Activated CD8-positive, alpha-beta memory T cell treated with anti-CD3 and anti-CD28 coated beads, Interleukin-2, amount 50 U/mL, for 1 hour (primary cell): ENCODE results near the gene CFAP92.
A peak's percentile ranks its signal among the peaks of the same experiment; 100 is the strongest.

Experiments used
- DNase-seq: peaks from one replicate; pipeline ENCODE4 v3.0.0-alpha.2; 2020; ENCODE audit errors: extremely low read depth

Gene CFAP92

GRCh38 chr3:129026728-129027543 lies 33.1 kb upstream of the CFAP92 start:
- DNase-seq, result peak; percentile 74

GRCh38 chr3:129025691-129026435 lies 32.0 kb upstream of the CFAP92 start:
- no peak for DNase-seq

GRCh38 chr3:129025108-129025507 lies 31.2 kb upstream of the CFAP92 start:
- DNase-seq, result no peak

GRCh38 chr3:129023909-129024308 lies 30.0 kb upstream of the CFAP92 start:
- DNase-seq, result no peak

DNA sequence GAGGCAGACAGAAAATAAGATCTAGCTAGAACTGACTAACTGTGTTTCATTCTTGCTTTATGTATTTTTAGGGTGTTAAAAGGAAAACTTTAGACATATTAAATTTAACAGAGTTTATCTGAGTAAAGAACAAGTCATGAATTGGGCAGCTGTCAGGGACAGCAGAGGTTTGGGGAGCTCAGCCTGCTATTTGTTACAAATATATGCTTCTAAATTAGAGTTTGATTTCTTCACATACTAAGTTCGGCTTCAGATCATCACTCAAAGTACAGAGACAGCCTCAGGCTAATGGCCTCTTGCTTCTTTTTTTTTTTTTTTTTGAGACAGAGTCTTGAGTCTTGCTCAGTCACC lies 29.1 kb upstream of the CFAP92 start:
- no peak for DNase-seq

GRCh38 chr3:129022114-129023007 lies 28.5 kb upstream of the CFAP92 start:
- DNase-seq, result no peak

GRCh38 chr3:129021140-129021551 lies 27.3 kb upstream of the CFAP92 start:
- no peak for DNase-seq

GRCh38 chr3:129020691-129021090 lies 26.8 kb upstream of the CFAP92 start:
- no peak for DNase-seq

DNA sequence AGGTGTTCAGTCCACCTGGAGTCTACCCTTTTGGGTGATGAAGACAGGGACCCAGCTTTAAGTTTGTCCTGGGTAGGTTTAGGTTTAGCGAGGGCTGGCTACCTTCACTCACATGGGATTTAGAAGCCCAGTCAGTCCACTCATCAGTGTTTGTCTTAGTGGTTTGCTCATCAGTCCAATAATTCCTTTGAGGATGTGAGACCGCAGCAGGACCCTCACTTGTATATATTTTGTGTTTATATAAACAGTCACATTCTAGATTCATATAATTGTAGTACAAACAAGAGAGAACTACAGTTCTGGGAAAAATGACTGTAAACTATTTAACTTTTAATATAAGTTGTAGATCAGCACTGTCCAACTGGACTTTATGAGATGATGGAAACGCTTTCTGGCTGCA lies 25.4 kb upstream of the CFAP92 start:
- DNase-seq, result no peak

DNA sequence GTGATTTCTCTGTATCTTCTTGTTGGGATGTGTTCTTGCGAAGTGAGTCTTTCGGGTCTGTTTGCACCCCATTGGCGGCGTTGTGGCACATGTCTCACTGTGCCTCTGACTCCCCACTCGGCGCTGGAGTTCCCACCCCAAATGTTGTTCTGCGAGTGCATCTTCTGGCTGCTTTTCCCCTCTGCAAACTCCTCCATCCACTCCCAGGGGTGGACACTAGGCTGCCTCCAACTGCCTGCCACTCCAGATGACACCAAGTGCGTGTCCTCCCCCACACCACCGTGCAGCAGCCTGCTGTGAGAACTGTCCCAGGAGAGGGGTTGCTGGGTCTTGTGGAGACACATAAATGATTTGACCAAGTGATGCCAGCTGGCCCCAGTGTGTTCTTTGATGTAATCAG lies 24.9 kb upstream of the CFAP92 start:
- DNase-seq, result no peak

GRCh38 chr3:129018271-129018670 lies 24.4 kb upstream of the CFAP92 start:
- DNase-seq, result no peak

DNA sequence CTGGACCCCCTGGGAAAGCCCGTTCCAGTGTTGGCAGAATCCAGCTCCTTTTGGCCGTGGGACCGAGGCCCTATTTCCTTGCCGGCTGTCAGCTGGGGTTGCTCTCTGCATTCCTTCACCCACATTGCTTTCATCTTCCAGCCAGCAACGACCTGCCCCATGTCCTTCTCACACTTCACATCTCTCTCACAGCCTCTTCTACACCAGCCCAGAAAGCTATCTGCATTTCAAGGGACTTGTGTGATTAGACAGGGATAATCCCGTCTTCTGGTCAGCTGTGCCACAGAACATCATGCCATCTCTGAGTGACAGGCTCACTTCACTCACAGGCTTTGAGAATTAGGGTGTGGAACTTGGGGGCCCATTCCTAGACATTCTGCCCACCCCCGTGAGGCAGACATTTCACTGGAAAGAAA lies 23.6 kb upstream of the CFAP92 start:
- DNase-seq, result no peak

- no peak for DNase-seq
Measured at GRCh38 chr3:129016720-129017483, 23.0 kb upstream of the CFAP92 start.

GRCh38 chr3:129016356-129016719 lies 22.5 kb upstream of the CFAP92 start:
- peak; percentile 36 for DNase-seq

GRCh38 chr3:129015388-129016105 lies 21.7 kb upstream of the CFAP92 start:
- no peak for DNase-seq

DNA sequence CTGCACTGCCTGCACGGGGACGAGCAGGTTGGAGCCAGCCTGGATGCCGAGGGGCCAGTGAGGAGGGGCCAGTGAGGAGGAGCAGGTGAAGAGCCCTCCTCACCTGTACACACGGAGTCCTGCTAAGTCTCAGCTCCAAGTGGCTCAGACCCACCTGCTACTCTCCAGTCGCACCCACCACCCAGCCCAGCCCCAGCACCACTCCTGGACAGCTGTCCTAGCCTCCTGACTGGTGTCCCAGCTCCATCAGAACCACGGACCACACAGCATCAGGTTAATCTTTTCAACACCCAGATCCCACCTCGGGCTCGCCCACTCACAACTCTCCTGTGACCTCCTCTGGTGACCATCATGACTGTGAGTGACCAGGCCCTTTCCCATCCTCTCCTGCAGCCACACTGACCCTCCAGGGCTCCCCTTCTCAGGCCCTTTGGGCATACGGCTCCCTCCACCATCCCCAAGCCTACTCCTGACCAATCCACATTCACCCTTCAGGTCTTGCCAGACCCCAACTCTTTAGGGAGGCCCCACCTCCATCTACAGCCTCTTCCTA lies 21.0 kb upstream of the CFAP92 start:
- no peak for DNase-seq

DNA sequence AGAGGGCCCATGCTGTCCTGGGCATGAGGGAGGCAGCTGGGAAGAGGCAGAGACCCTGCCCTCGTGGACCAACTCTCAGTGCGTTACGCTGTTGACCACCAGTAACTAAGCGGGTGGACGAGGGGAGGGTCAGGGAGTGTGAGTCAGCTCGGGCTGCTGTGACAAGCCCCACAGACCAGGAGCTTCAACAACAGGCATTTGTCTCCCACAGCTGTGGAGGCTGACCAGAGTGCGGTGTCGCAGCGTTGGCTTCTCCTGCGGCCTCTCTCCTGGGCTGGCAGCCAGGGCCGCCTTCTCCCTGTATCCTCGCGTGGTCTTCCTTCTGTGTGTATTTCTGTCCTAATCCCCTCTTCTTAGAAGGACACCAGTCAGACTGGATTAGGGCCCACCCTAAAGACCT lies 20.3 kb upstream of the CFAP92 start:
- DNase-seq, result no peak

DNA sequence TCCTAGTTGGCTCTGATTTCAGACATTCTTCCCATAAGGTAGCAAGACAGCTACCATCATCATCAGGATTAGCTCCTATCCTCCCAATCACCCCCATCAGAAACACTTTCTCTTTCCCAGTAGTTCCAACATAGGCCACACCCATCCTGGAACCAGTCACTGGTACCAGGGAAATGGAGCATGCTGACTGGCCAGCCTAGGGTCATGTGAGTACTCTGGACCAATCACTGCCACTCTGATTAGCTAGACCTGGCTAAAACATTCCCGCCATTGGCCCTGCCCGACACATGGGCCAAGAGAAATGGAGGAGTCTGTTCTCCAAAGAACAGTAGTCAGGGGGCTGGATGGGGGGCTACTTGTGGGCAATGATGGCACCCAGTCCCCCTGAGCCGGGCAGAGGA lies 19.6 kb upstream of the CFAP92 start:
- DNase-seq, result no peak

GRCh38 chr3:129010310-129010956 lies 16.6 kb upstream of the CFAP92 start:
- DNase-seq, result no peak

DNA sequence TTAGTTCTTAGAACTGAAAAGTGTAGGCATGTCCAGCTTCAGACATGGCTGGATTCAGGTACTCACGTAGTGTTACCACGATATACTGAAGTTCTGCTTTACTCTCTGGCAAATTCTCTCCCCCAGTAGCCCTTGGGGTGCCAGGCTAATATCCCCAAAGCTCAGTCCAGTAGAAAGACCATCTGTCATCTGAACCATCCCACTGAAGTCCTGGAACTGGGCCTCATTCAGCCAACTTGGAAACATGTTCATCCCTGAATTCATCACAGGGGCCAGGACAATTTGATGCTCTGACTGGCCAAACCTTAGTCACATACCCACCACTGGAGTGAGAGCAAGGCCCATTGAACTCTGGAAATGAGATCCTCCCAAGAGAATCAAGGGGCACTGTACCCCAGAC lies 15.4 kb upstream of the CFAP92 start:
- no peak for DNase-seq
